AML-193 (cell line): Measurements from ENCODE around the gene SUMO4.

Experiments
- DNase-seq, 2 experiments: peaks; one replicate each; lab custom pipeline; 2025; lab: John Stamatoyannopoulos, UW

SUMO4 gene

GRCh38 chr6:149400050-149400449, at the start of gene SUMO4:
Gene SUMO4, plus strand, starts transcription at chr6:149400262. Its CDS starts 130 bp downstream, at chr6:149400392.
- DNase-seq: no peak

- no peak for DNase-seq
These were observed 46.1 kb upstream of the SUMO4 start for GRCh38 chr6:149354009-149354408.

- no peak for DNase-seq
These were observed 43.8 kb upstream of the SUMO4 start for GRCh38 chr6:149356081-149356750.

GRCh38 chr6:149357726-149358538, 42.1 kb upstream of the SUMO4 start:
- no peak for DNase-seq

GRCh38 chr6:149359440-149359839, 40.6 kb upstream of the SUMO4 start:
- no peak for DNase-seq

DNA sequence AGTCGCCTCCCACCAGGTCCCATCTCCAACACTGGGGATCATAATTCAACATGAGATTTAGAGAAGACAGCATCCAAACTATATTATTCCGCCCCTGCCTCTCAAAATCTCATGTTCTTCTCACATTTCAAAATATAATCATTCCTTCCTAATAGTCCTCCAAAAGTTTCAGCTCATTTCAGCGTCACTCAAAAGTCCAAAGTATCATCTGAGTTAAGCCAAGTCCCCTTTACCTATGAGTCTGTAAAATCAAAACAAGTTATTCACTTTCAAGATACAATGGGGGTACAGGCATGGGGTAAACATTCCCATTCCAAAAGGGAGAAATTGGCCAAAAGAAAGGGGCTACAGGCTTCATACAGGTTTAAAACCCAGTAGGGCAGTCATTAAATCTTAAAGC, 39.5 kb upstream of the SUMO4 start:
- no peak for DNase-seq

DNA sequence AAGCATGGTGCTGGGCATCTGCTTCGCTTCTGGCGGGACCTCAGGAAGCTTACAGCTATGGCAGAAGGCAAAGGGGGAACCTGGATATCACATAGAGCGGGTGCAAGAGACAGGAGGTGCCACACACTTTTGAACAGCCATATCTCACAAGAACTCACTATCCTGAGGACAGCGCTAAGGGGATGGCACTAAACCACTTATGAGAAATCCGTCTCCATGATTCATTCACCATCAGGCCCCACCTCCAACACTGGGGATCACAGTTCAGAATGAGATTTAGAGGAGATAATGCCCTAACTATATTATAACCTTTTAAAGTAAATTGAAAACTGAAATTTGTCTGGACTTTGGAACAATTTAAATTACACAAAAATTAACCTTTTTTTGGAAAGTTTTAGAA, 37.8 kb upstream of the SUMO4 start:
- DNase-seq: no peak

- no peak for DNase-seq
These were observed 36.9 kb upstream of the SUMO4 start for GRCh38 chr6:149363154-149363553.

DNA sequence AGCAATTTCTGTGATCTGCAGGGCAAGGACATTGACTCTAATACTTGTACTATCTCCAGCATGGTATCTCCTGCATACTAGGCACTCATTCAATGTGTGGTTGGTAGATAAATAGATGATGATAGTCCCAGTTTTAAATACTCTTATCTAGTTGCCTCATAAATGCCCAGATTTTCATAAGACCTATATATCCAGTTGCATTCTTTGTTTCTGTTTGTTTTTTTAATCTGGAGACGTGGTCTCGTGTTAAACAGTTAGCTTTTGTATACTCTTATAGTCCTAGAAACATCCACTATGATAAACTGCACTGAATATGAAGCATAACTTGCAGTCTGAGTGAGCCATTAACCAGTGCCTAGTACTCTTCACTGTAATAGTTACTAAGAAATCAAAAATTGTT, 35.5 kb upstream of the SUMO4 start:
- no peak for DNase-seq

DNA sequence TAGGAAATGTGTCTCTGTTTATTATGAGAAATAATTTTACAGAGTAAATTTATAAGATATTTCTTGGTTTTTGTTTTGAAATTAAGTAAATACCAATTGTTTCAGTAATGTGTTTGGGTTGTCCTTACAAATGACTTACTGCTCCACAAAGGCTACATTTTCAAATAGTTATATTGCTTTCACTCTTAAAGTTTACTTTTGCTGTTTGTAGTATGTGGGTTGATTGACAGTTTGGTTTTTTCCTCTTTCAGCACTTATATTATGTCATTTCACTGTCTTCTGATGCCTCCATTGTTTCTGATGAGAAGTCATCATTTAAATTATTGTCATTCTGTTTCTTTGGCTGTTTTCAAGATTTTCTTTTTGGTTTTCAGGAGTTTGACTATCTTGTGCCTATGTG, 34.9 kb upstream of the SUMO4 start:
- no peak for DNase-seq

DNA sequence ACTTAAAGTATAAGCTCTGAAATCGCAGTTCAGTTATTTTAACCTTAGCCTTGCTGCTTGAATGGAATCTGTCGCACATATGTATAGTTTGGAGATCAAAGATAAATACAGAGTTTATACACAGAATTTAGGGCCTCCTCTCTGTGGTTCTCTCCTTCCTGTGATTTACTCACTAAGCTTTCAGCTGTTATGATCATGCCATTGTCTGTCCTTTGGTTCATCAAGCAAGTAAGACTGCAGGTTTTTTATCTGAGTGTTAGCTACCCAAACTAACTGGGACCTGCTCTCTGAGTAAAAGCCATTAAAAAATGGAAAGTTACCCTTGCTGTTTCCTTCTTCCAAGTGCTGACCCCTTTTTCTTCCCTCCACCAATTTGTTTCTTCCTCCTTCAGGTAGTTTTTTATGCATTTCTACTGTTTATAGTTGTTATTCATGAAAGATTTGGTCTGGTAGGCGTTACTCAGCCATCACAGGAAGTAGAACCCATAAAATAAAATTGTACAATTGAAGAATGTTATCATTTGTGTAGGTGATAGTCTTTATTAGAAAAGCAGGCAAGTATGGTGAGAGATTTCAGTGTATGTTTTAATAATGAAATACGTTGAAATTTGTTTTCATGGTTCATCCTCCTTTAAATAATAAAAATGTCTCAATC, 33.7 kb upstream of the SUMO4 start:
- no peak for DNase-seq

DNA sequence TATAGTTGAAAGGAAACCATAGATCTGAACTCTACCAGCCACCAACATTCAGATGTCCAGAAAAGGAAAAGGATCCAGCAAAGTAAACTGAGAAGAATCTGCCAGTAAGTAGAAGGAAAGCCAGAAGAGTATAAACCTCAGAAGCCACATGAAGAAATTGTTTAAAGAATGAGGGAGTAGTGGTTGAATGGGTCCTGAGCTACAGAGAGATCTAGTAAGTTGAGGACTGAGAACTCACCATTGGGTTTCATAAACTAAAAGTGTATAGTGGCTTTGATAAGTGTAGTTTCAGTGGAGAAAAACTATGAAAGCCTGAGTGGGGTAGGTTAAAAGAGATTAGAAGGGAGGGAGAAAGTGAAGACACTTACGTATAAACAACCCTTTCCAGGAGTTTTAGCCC, 32.0 kb upstream of the SUMO4 start:
- DNase-seq: no peak

DNA sequence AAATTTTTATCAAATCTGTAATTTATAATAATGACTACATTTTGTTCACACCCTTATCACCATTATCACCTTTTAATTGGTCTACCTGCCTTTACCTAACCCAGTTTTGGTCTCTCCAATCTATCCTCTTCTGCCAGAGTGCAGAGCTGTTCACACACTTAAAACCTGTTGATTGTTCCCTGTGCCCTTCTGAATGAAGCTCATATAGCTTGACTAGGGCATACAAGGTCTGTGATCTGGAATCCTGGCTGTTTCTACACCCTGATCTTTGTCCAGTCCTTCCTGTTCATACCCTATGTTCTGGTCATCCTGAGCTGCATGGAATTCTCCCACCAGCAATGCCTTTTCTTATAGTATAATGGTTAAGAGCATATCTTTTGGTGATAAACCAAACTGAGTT, 28.9 kb upstream of the SUMO4 start:
- no peak for DNase-seq

DNA sequence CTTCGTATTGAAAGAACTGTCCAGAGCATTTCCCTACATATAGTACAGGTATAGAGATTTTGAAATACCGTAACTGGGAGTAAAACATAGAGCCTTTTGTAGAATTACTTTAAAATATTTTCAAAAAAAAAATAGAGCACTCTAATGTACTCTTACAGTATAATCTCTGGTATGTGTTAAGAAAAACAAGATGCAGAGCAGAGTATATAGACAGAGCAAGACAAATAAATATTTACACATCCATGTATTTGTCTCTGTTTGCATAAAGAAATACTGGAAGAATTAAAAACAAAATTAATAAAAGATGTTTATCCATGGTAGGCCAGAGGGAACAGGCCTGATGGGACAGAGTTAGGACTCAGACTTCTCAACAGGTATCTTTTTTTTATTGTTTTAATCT, 28.0 kb upstream of the SUMO4 start:
- no peak for DNase-seq

DNA sequence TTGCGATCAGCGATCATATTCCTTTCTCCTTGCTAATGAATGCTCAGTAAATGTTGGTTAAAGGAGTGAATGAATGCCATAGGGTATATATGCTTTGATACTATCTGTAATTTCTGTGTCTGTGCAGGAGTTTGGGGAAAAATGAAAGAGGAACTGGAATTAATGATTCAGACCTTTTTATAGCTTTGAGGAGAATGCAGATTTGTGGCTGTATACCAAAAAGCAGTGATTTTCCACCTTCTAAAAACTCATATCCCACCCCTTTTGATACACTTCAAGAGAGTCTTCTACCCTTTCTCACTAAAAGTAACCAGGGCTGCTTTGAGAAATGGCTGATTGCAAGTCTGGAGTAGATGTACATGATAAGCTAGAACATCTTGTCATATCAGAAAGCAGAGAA, 26.6 kb upstream of the SUMO4 start:
- no peak for DNase-seq

DNA sequence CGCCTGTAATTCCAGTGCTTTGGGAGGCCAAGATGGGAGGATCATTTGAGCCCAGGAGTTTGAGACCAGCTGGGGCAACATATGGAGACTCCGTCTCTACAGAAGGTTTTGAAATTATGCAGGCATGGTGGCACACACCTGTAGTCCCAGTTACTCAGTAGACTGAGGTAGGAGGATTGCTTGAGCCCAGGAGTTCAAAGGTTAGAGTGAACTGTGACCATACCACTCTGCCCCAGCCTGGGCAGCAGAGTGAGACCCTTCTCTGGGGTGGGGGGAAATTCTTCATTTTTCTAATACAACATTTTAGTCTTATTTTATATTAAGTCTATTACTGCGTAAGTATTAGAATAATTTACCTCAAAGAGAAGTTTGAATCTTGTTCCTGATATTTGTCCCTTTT, 20.1 kb upstream of the SUMO4 start:
- DNase-seq: no peak

DNA sequence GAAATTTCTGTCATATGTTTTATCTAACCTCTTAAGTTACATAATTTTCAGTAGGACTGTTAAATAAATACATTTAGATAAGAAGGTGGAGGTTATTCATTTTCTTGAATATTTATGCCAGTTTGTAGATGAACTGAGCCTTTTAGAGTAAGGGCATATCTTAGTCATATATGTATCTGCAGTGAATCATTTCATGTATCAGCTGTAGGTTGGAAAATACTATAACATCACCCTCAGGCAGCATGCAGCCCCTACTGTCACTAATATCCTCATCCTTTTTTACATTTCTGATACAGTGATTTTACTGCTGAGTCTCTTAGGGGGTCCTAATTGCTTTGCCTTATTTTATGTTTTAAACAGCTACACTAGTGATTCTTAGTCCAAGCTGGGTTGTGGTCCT, 19.5 kb upstream of the SUMO4 start:
- no peak for DNase-seq

DNA sequence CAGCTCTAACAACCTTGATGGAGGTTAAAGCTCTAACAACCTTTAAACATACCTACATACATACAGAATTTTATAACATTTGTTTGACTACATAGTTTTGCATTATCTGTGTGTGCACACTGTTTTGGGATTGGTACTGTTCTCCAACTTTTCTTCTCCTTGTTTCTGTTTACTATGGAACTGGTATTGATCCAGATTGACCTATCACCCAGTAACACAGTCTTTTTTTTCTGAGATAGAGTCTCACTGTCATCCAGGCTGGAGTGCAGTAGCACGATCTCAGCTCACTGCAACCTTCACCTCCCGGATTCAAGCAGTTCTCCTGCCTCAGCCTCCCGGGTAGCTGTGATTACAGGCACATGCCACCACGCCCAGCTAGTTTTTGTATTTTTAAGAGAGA, 16.7 kb upstream of the SUMO4 start:
- DNase-seq: no peak

DNA sequence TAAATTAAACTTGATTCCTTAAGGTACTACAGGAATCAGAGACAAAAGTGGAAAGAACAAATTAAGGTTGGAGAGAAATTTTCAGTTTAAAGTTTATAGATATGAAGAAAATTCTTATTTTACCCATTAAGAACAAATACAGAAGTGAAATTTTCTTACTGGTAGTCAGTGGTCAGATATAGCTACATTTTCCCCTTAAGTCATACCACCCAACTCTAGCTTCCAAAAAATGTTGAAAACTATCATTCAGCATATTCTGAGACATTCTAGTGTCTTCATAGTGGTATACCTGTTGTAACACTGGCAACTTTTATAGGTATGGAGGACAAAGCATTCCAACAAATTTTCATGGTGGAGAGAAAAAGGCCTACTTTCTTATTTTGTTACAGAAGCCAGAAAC, 15.6 kb upstream of the SUMO4 start:
- DNase-seq: no peak

DNA sequence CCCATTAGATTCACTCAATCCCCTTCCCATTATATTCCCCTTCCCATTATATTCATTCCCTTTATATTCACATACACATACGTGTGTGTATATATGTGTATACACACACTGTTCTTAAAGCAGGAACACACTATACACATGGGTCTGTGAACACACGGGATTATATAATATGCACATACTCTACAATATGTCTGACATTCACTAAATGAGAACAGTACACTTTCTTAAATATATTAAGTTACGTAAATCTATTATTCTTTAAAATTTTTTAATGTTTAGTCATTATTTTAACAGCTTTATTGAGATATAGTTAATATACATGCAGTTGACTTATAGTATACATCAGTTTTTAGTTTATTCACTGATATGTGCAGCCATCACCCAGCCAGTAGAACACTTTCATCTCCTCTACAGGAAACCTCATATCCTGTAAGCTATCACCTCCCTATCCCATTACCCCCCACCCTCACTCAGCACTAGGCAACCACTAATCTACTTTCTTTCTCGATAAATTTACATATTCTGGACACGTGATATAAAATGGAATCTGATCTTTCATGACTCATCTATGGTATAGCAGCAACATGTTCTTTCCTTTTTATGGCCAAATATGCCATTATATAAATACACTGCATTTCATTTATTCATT, 13.9 kb upstream of the SUMO4 start:
- no peak for DNase-seq

DNA sequence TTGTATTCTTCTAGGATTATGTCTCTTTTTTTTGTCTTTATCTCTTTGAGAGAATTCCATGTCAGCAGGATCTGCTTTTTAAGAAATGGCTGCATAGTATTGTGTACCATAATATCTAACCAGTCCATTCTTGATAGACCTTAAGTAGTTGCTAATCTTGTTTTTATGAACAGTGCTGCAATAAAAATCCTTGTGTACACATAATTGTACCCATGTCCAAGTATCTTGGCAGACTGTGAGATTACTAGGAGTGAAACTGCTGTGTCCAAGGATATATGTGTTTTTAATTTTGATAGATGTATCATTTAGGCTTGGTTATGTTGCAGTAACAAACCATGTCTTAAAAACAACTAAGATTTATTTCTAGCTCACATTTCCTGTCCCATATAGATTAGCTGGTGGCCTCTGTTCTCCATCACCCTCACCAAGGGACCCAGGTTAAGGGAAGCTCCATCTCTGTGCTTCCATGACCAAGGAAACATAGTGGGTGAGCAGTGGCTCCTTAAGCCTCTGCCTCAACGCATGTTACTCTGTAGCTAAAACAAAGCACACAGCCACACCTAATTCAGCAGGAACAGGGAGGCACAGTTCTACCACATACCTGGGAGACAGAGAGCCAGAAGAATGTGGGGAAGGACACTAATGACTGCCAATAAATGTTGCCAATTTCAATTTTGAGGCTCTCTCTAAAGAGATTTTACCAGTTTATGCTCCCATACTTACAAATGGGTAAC, 12.1 kb upstream of the SUMO4 start:
- DNase-seq: no peak
